SU-DHL-6 (cell line): ENCODE data around the gene RPS17.

Experiments used
- EZH2phosphoT487 ChIP-seq: fragments of 200-600 bp; sonication (generic), shearing (Covaris generic); conservative IDR thresholded peaks from 2 replicates; pipeline ENCODE4 v1.6.1; 2018; ENCODE audit warnings: mild to moderate bottlenecking, antibody characterized with exemption, low read length, moderate library complexity, mixed read lengths
- TF ChIP-seq, protein P1 (sequence below): fragments of 200-600 bp; sonication (generic); IDR thresholded peaks from one replicate; pipeline ENCODE4 v1.5.1; 2017; ENCODE audit warnings: antibody characterized with exemption, mild to moderate bottlenecking, low read length, moderate library complexity; ENCODE audit not compliant: insufficient read depth, poor library complexity, severe bottlenecking

DNA sequence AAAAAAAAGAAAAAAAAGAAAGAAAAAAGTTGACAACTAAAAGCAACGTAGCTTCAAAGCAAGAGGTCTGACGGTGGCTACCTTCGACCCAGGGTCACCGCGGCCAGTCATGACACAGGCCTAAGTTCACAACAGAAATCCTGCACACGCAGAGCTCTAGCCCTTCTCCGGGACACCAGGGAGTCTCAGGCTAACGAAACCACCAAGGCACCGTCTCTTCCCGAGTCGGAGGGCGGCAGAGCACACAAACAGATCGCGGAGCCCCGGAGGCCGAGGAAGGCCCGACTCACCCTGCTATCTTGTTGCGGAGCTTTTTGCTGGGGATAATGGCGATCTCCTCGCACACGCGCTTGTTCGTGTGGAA lies 584 bp downstream of the RPS17 start:
- TF ChIP-seq, protein P1, sequence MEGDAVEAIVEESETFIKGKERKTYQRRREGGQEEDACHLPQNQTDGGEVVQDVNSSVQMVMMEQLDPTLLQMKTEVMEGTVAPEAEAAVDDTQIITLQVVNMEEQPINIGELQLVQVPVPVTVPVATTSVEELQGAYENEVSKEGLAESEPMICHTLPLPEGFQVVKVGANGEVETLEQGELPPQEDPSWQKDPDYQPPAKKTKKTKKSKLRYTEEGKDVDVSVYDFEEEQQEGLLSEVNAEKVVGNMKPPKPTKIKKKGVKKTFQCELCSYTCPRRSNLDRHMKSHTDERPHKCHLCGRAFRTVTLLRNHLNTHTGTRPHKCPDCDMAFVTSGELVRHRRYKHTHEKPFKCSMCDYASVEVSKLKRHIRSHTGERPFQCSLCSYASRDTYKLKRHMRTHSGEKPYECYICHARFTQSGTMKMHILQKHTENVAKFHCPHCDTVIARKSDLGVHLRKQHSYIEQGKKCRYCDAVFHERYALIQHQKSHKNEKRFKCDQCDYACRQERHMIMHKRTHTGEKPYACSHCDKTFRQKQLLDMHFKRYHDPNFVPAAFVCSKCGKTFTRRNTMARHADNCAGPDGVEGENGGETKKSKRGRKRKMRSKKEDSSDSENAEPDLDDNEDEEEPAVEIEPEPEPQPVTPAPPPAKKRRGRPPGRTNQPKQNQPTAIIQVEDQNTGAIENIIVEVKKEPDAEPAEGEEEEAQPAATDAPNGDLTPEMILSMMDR: no peak
- TF ChIP-seq EZH2phosphoT487: no peak
